DND-41 (cell line): ENCODE data around the gene EPHA8.

Experiments used
- CTCF ChIP-seq: IDR thresholded peaks from 2 replicates; pipeline ENCODE4 v1.5.1; 2012; ENCODE audit warnings: borderline replicate concordance, low read length, moderate library complexity, mild to moderate bottlenecking; ENCODE audit not compliant: poor library complexity, severe bottlenecking; ENCODE audit errors: extremely low read depth
- EZH2 ChIP-seq: IDR thresholded peaks from 3 replicates; pipeline ENCODE4 v1.6.1; 2012; ENCODE audit warnings: borderline replicate concordance, low read depth, mild to moderate bottlenecking, moderate library complexity, low read length, inconsistent platforms; ENCODE audit not compliant: severe bottlenecking

DNA sequence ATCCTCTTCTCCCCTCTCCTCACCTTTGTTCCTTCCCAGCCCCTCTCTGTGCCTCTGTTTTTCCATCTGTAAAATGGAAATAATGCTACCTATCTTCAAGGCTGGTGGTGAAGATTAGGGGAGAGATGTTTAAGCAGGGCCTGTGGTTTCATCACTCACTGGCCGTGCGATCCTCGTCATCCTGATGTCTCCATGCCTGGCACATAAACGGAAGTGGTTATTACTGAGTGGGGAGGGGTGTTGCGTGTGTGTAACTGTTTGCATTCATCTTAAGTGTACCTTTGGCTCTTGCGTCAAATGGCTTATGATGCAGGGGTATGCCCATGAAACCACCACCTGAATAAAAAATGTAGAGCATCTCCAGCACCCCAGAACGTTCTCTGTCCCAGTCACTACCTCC is 56.0 kb downstream of the EPHA8 start:
- TF ChIP-seq CTCF, result no peak
- TF ChIP-seq EZH2, result no peak
